Activated effector memory CD4-positive, alpha-beta T cell treated with Interleukin-2 at 50 U/mL for 16 hours (primary cell): Measurements from ENCODE around the gene PM20D2.
"Not testable (repeated sequence)": the region's sequence is repeated elsewhere in the genome, so short reads cannot be mapped to it uniquely, and the experiment has no call there.

Experiments
- DNase-seq: peaks from one replicate; pipeline ENCODE4 v3.0.0-alpha.2; 2020

The PM20D2 gene, protein sequence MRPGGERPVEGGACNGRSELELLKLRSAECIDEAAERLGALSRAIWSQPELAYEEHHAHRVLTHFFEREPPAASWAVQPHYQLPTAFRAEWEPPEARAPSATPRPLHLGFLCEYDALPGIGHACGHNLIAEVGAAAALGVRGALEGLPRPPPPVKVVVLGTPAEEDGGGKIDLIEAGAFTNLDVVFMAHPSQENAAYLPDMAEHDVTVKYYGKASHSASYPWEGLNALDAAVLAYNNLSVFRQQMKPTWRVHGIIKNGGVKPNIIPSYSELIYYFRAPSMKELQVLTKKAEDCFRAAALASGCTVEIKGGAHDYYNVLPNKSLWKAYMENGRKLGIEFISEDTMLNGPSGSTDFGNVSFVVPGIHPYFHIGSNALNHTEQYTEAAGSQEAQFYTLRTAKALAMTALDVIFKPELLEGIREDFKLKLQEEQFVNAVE

DNA sequence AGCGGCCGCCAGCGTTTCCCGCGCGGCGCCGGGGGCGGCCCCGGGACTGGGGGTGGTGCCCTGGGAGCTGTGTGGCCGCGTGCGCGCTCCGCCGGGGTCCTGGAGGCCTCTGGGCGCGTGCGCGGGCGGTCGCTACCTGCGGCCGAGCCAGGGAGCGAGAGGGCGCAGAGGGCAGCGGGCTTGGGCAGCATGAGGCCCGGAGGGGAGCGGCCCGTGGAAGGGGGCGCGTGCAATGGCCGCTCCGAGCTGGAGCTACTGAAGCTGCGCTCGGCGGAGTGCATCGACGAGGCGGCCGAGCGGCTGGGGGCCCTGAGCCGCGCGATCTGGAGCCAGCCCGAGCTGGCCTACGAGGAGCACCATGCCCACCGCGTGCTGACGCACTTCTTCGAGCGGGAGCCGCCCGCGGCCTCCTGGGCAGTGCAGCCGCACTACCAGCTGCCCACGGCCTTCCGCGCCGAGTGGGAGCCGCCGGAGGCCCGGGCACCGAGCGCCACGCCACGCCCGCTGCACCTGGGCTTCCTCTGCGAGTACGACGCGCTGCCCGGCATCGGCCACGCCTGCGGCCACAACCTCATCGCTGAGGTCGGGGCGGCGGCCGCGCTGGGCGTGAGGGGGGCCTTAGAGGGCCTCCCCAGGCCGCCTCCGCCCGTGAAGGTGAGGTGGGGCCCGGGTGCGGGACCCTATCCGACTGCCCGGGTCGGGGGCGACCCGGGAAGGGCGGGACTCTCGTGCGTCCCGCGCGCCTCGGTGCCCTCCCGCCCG is at the start of gene PM20D2:
PM20D2 (plus strand) TSS at position 100 of the 762 bp plus-strand sequence; CDS start at position 190, 90 bp downstream.
- DNase-seq, result peak; percentile 43

DNA sequence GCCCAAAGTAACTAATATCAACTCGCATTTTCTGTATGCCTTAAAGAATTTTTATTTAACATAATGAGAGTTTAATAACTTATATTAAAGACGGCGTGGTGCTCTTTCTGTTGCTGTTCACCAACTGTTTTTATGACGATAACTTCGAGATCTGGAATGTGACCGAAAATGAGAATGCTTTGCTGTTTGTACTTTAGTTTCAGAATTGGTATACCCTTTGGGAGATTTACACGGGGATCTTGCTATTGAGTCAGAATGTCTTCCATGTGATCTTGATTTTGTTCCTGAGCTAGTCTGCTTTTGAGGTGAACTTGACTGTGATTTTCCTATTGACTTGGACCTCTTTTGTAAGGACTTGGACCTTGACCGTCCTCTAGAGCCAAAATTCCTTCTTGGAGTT is 47.4 kb upstream of the PM20D2 start:
- no peak for DNase-seq

GRCh38 chr6:89100114-89100513 is 45.7 kb upstream of the PM20D2 start:
- DNase-seq, result no peak

GRCh38 chr6:89110284-89110683 is 35.6 kb upstream of the PM20D2 start:
- DNase-seq, result no peak

DNA sequence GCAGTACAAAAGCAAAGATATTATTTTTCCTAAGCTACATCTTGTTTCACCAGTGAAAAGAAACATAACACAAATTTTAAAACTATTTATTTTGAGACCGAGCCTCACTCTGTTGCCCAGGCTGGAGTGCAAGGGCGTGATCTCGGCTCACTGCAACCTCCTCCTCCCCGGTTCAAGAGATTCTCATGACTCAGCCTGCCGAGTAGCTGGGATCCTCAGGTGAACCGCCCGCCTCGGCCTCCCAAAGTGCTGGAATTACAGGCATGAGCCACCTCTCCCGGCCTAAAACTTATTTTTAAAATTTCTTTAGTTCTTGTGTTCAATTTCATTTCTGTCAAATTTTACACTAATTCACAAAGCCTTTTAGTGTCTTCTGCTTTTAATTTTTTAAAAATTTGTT is 33.9 kb upstream of the PM20D2 start:
- DNase-seq, result no peak

DNA sequence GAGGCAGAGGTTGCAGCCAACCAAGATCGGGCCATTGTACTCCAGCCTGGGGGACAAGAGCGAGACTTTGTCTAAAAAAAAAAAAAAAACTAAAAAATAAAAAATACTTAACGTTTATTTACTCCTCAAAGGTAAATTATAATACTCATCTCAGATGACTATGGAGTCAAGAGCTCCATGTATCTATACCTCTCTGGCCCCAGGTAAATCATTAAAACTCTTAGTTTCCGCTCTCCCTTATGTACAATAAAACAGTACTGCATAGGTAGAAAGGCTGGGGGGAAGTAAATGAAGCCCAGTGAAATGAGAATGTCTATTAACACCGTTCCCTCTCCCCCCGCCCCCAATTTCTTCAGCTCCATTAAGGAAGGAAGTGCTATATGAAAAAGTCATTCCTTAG is 29.2 kb upstream of the PM20D2 start:
- DNase-seq, result no peak

DNA sequence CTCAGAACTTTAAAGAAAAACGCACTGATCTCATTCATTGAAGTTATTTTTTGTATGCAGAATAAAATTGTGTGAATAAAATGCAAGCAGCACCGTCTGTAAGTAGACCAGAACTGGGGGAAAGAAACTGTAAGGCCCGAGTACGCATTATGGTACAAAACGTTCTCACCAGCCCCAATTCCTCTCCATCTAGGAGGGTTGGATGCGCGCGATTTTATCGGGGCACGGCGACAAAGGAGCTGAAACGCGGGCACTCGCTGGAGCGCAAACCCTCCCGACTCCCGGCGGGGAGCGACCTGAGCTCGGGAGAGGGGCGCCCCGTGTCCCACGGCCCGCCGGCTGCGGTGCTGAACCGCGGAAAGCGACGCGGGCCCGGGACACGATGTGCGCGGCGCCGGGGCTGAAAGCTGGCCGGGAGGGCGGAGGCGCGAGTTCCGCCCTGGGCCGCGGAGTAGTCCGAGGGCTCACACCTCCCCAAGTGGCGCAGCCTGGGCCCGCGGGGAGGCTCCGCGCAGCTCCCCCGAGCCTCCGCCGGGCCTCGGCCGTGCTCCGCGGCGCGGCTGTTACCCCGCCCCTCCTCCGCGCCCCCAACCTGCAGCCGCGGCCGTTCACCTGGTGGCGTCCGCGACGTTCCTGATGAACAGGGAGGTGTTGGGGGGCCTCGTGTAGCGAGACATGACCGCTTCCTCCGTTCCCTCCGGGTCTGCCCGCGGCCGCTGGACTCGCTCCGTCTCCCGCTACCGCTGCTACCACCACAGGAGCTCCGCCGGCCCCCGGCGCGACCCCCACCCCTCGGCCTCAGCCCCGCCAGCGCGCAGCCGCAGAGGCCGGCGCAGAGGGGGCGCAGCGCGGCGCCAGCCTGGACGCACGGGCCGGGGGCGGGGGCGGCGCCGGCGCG is 28.4 kb upstream of the PM20D2 start, which contains the start of gene SRSF12:
SRSF12 (minus strand) TSS at position 861 of the 898 bp plus-strand sequence; CDS start at position 677, 184 bp downstream.
- peak; percentile 17 for DNase-seq

DNA sequence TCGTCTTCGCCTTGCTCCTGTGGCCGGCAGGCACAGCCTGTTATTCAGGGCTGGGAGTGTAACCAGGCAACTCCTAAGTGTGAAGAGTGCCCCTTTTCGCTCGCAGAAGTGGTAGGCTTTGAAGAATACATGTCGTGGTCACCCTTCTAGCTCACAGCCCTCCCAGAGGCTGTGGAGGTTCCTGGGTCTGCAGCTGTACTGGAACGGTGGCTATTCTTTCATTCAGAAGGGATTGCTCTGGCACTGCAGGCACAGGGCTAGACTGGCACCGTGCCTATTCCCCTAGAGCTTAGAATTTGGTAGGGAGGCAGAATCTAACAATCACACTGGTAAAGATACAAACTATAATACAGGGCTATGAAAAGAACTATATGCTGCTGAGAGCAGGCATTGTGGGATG is 26.9 kb upstream of the PM20D2 start:
- no peak for DNase-seq

GRCh38 chr6:89120371-89120770 is 25.5 kb upstream of the PM20D2 start:
- DNase-seq, result no peak

- DNase-seq, result no peak
Observed at GRCh38 chr6:89121934-89122333, 23.9 kb upstream of the PM20D2 start.

- no peak for DNase-seq
Observed at GRCh38 chr6:89122625-89123024, 23.2 kb upstream of the PM20D2 start.

GRCh38 chr6:89128256-89128671 is 17.6 kb upstream of the PM20D2 start:
- DNase-seq, result not testable (repeated sequence)

- no peak for DNase-seq
Observed at GRCh38 chr6:89131599-89131998, 14.3 kb upstream of the PM20D2 start.

- DNase-seq, result no peak
Observed at GRCh38 chr6:89132057-89132456, 13.8 kb upstream of the PM20D2 start.

DNA sequence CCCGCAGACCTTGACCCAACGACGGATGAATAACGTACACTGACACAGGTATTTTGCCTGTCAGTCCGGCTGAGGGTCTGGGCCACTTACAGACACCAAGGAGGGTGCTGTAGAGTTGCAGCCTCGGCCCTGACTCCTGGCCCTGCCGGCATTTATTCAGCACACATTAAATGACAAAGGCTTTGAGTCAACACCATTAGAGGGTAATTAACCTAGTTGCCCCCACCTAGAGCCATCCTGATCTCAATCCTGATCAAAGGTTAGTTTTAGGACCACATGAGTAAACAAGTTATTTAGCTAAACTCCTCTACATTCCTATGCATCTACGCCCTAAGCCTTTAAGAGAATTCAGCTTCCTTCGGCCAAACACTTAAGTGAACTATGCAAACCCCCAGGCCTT is 11.9 kb upstream of the PM20D2 start:
- DNase-seq, result no peak

GRCh38 chr6:89134723-89135122 is 11.1 kb upstream of the PM20D2 start:
- no peak for DNase-seq

GRCh38 chr6:89138173-89138572 is 7.7 kb upstream of the PM20D2 start:
- DNase-seq, result no peak

DNA sequence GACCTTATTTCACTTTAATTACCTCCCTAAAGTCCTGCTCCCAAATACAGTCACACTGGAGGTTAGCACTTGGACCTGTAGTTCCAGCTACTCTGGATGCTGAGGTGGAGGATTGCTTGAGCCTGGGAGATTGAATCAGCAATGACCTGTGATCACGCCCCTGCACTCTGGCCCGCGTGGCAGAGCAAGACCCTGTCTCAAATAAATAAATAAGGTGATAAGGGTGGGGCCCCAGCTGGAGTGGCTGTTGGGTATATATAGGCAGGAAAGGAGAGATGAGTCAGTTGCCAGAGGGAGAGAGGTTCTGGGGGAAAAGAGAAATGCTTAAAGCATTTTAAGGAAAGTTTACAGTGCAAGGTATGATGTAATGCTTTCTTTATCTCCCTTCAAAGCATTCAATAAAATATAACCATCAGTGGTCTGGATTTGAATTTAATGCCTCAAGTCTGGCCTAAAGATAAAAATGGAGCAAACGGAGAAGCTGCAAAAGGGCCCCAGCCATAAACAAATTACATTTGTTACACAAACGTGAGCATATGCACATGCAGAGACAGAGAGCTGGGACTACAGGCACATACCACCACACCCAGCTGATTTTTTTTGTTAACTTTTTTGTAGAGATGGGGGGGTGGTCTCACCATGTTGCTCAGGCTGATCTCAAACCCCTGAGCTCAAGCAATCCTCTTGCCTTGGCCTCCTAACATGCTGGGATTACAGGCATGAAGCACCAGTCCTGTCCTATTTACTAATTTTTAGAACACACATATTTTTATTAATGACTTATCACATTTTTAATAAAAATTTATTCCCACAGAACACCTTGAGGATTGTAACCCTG is 6.1 kb upstream of the PM20D2 start:
- DNase-seq, result no peak

GRCh38 chr6:89140347-89141156 is 5.3 kb upstream of the PM20D2 start:
- DNase-seq, result no peak

- no peak for DNase-seq
Observed at GRCh38 chr6:89144354-89144906, 1.4 kb upstream of the PM20D2 start.
